ENCODE results near the gene CAMTA1.
"Not testable (repeated sequence)": the region's sequence is repeated elsewhere in the genome, so short reads cannot be mapped to it uniquely, and the experiment has no call there.

The CAMTA1 gene

GRCh38 chr1:6785318-6785727 is at the start of gene CAMTA1:
Gene CAMTA1 (plus strand): TSS chr1:6785454. CDS start chr1:6785531, 77 bp downstream.
- TF ChIP-seq CTCF (conservative IDR thresholded peaks at IDR 0.05; ENCODE audit: low read length) = no peak
- DNase-seq (ENCODE audit: low read depth) = no peak
- peak within 1 kb of the TSS; percentile 80 for H3K4me3 ChIP-seq (ENCODE audit: low read length)

- no peak overlapping the region for H3K4me3 ChIP-seq (ENCODE audit: low read length)
- DNase-seq (ENCODE audit: low read depth) = no peak
- TF ChIP-seq CTCF (conservative IDR thresholded peaks at IDR 0.05; ENCODE audit: low read length) = no peak
Measured at GRCh38 chr1:6738987-6739676, 46.1 kb upstream of the CAMTA1 start.

- DNase-seq (ENCODE audit: low read depth) = not testable (repeated sequence)
Measured at GRCh38 chr1:6742676-6743188, 42.5 kb upstream of the CAMTA1 start.

GRCh38 chr1:6743189-6744101 is 41.8 kb upstream of the CAMTA1 start:
- H3K4me3 ChIP-seq (ENCODE audit: low read length) = peak overlapping the region; percentile 35; the same call in 1 of the 2 replicates
- peak; percentile 89 for DNase-seq (ENCODE audit: low read depth)
- no peak for TF ChIP-seq CTCF (conservative IDR thresholded peaks at IDR 0.05; ENCODE audit: low read length)

More at GRCh38 chr1:6742676-6743188, 42.5 kb upstream of the CAMTA1 start:
- H3K4me3 ChIP-seq (ENCODE audit: low read length) = not testable (repeated sequence)

GRCh38 chr1:6745073-6745472 is 40.2 kb upstream of the CAMTA1 start:
- DNase-seq (ENCODE audit: low read depth) = no peak
- TF ChIP-seq CTCF (conservative IDR thresholded peaks at IDR 0.05; ENCODE audit: low read length) = no peak
- H3K4me3 ChIP-seq (ENCODE audit: low read length) = no peak overlapping the region

- DNase-seq (ENCODE audit: low read depth) = no peak
- H3K4me3 ChIP-seq (ENCODE audit: low read length) = no peak overlapping the region
- no peak for TF ChIP-seq CTCF (conservative IDR thresholded peaks at IDR 0.05; ENCODE audit: low read length)
Measured at GRCh38 chr1:6747674-6748073, 37.6 kb upstream of the CAMTA1 start.

- H3K4me3 ChIP-seq (ENCODE audit: low read length) = no peak overlapping the region
- no peak for DNase-seq (ENCODE audit: low read depth)
- no peak for TF ChIP-seq CTCF (conservative IDR thresholded peaks at IDR 0.05; ENCODE audit: low read length)
Measured at GRCh38 chr1:6750490-6750889, 34.8 kb upstream of the CAMTA1 start.
